ENCODE measurements around the gene PPID.
"Not testable (repeated sequence)": the region's sequence is repeated elsewhere in the genome, so short reads cannot be mapped to it uniquely, and the experiment has no call there.

Gene PPID

DNA sequence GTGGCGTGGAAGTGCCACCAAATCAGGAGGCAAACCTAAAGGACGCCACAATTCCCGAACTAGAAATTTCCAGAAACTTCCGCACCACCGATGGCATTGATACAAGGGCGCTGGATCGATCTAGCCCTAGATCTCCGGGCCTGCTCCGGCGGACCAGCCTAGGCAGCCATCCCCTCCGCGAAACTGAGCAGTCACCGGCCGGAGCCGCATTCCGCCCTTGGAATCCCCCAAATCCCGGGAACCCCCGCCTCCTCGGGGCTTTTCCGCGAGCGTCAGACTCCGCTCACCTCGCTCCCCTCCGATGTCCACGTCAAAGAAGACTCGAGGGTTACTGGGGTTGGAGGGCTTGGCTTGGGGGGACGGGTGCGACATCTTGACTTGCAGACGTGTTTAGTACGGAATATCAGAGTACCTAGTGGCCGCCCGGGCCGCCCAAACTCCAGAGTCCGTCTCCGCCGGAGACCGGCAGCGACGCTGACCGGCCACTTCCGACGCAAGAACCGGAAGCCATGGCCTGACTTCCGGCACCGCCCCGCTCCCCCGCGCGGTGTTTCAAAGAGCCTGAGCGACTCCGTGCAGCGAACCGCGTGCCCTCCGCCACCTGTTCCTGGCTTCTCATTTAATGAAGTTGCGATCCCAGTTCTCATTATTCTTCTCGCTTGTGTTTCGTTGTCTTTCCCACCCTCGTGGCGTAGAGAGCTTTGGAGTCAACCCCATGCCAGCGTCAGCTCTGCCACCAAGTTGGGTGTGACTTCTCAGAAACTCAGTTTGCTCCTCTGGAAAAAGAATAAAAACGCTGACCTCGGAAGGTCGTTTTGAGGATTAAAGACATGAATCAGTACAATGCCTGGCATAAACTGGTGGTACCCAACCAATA is at the start of gene PPID:
Gene PPID (minus strand): TSS at position 480 of the 877 bp plus-strand sequence. CDS start 108 bp downstream, at position 372.
- peak; percentile 34 for DNase-seq

DNA sequence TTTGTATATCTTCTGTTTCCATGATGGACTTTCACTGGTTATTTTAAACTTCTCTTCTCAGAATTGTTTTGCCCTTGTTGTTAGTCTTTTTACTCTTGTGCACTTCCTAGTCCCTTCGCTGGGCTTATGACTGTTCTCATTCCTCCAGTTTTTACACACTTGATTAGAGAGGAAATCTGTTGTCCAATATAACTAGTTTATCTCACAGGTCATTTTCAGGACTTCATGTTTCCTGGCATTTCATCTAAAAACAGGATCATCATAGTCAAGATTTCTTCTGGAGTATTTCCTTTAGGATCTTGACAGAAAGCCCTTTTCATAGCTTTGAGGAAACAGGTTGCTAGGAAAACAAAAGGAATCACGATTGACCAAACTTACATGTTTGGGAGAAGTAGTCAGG is 48.6 kb upstream of the PPID start:
- DNase-seq = no peak

DNA sequence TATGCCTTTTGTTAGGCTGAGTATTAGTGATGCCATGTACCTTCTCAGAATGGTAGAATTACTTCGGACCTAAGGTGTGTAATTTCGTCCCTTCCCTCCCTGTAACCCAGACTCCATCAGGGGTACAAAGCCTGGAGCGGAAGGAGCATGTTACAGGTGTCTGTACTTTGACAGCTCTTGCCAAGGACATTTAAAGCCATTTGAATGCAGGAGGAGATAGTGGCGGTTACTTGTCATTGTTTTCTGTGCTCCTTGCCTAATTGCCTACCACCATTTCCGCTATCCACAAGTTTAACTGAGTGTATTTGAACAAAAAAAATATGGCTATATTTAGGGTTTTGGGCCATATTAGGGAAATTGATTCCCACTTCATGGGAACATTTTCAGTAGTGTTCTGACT is 47.5 kb upstream of the PPID start:
- DNase-seq = no peak

DNA sequence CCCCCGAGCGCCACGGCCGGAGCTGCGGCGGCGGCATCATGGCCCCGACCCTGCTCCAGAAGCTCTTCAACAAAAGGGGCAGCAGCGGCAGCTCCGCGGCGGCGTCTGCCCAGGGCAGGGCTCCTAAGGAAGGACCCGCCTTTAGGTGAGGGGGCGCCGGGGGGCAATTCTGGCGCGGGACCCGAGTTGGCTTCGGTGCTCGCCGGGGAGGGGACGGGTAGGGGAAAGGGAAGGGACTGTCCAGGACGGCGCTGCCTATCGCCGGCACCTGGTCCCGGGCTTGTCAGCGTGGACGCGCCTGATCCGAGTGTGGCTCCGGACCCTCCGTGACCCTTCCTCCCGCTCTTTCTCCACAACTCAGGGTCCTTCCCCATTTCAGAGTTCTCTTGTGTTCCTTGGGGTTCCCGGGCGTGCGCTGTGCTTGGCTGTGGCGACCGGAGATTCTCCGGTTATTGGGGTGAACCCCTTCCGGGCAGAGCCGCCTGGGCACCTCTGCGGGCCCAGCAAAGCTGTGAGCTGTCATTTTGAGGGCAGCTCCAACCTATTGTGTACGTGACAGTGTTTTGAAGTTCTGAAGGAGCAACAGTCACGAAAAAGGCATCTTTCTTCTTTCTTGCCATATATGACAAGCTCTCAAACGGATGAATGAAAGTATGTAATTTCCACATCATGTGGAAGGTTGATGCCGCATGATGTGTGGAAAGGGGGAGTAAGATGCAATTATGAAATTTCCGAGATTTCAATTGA is 46.2 kb upstream of the PPID start:
- DNase-seq = no peak

DNA sequence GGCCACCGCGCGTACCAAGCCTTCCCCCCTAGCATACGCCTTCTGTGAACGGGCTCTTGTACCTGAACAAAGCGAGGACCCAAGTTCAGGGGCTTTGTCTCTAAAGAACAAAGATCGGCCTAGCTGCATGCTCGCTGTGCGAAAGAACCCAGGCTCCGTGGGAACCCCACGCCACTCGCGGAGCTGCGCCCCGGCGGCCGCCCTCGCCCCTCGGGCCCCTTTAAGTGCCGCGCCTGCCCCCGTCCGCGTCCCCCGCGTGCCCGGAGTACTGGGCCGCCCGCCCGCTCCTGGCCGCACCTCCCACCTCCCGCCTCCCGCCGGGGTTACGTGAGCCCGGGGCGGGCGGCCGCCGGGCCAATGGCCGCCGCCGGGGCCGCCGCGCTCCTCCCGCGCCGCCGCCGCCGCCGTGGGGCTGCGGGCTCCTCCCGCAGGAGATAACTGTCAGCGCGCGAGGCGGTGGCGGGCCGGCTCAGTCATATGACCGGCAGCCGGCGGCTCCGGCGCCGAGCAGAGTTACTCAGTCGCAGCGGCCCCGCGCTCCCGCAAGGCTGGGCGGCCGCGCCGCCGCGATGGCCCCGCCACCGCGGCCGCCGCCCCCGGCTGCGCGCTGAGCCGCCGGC is 45.5 kb upstream of the PPID start, which contains the start of gene FNIP2:
Gene FNIP2 (plus strand): TSS at position 472 of the 620 bp plus-strand sequence. CDS start 187 bp downstream, outside the sequence.
- DNase-seq = peak; percentile 48

DNA sequence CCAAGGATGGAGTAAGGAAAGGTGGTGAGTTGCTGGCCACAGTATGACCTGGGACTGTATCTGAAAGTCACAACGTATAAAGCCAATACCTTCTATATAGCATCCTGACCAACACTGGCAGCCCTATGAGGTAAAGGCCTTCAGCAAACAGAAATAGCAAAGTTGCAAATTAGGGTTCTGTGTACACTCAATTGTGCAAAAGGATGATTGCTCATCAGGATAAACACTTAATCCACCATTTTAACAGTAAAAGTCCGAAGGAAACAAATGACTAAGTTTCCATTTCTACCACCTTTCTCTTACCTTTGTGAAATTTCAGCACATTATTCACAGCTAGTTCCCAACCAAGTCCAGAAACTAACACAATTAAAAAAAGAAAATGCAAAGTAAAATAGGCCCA is 44.3 kb upstream of the PPID start:
- DNase-seq = no peak

DNA sequence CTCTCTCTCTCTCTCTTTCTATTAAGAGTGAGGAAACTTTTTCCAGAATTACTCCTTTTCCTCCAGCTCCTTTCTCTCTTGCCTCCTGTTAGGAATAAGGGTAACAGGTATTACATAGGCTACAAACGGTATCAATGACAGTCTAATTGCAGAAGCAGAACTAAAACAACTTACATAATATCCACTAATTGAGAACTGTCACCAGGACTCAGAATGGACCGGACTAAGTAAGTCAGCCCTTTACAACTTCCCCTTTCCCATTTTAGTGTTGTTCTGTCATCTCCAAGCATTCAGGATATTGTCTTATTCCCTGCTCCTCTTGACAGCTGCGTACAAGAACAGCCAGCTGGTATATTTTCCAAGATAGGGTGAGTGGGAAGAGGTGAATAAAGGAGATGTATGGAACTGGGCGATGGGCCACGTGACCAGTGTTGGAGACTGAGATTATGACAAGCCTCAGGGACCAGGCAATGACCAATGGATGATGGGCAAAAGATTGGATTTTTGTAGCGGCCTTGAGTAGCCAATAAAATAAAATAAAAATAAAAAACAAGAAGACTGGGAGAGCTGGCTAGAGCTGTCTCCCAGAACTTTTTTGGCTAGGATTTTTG is 43.3 kb upstream of the PPID start:
- DNase-seq = no peak

DNA sequence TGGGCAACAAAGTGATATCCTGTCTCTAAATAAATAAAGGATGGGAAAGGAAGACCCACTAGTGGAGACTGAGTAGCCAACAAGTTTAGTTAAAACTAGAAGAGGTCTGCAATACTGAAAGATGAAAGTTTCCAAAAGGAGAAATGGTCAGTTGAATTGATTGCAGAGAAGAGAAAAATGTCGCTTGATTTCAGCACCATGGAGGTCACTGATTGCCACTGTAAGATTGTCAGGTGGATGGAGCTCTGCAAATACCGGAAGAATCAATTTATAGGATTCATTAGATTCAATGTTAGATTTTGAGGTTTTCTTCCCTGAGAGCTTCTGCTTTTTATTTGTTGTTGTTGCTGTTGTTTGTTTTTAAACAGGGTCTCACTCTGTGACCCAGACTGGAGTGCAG is 40.3 kb upstream of the PPID start:
- no peak for DNase-seq

DNA sequence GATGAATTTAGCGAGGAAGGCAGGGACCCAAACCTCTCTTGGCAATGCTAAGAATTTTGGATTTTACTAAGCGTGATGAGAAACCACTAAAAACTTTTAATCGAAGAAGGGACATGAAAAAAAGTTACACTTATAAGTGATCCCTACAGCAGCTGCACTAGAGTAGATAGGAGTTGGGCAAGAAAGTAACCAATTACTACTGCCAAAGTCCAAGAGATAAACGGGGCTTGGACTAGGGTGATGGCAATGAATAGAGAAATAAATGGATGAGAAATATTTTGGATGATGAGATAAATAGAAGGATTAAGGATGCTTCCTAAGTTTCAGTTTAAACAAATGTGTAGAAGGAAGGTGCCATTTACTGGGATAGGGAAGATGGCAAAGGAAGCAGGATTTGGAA is 39.4 kb upstream of the PPID start:
- no peak for DNase-seq

DNA sequence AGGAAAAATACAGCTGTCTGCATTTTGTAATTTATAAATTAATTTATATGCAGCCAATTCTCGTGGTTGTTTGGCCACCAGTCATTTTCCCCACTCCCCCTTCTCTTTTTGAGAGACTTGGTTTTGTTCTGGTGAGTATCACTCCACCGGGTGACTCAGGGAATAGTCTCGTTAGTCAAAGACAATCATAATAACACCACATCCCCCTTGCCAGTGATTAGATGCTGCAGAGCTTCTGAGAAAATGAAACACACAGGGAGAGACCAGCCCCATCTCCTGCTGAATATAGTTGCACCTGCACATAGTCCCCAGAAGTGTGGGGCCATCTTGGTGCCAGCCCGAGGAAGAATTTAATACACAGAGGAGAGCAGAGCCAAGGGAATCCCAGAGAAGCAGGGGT is 37.7 kb upstream of the PPID start:
- no peak for DNase-seq

DNA sequence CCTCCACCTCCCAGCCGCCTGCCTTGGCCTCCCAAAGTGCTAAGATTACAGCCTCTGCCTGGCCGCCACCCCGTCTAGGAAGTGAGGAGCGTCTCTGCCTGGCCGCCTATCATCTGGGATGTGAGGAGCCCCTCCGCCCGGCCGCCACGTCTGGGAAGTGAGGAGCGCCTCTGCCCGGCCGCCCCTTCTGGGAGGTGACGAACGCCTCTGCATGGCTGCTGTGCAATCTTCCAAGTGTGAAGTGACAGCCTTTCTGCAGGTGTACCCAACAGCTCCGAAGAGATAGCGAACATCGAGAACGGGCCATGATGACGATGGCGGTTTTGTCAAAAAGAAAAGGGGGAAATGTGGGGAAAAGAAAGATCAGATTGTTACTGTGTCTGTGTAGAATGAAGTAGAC is 36.3 kb upstream of the PPID start:
- not testable (repeated sequence) for DNase-seq

DNA sequence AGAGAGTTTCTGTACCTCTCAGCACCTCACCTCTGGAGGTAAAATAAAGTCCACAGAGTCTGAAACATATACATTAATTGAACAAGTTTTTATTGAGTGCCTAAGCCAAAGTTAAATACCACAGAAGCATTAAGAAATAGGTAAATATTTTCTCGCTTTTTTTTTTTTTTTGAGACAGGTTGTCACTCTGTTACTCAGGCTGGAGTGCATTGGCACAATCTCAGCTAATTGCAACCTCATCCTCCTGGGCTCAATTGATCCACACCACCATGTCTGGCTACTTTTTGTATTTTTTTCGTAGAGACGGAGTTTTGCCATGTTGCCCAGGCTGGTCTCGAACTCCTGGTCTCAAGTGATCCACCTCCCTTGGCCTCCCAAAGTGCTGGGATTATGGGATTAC is 35.5 kb upstream of the PPID start:
- no peak for DNase-seq

DNA sequence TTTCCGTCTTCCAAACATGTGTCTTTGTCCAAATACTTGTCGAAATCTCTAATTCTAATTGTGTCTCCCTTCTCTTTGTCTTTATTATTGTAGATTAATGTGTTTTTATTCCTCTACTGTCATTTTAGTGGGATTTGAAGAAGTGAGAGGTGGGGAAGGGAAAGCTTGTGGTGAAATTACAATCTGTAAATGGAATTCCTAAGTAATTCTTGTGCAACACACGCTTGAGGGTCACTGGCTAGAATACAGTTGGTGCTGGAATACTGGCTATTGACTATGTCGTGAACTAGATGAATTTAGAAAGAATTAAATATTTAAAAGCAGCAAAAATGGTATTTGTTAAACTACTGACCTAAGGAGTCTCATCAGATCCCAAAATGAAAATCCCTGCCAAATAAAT is 34.9 kb upstream of the PPID start:
- no peak for DNase-seq

DNA sequence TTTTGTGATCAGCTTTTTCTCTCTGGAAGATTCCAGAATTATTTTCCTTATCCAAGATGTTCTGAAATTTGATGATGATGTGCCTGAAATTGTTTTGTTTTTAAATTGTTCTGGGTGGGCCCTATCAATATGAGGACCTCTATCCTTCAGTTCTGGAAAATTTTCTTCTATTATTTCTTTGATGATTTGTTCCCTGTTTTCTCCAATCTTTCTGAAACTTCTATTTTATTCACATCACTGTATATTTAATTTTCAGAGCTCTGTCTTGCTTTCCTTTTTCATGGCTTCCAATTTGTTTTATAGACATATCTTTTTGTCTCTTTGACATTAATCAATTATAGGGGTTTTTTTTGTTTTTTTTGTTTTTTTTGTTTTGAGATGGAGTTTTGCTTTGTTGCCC is 33.4 kb upstream of the PPID start:
- DNase-seq = no peak

DNA sequence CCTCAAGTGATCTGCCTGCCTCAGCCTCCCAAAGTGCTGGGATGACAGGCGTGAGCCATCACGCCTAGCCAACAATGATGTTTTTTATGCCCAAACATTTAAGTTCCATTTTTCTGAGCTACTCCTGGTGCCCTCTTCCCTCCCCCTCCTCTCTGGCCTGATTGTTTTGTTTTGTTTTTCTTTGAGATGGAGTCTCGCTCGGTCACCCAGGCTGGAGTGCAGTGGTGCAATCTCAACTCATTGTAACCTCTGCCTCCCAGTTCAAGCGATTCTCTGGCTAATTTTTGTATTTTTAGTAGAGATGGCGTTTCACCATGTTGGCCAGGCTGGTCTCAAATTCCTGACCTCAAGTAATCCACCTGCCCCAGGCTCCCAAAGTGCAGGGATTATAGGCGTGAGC is 32.6 kb upstream of the PPID start:
- DNase-seq = not testable (repeated sequence)

DNA sequence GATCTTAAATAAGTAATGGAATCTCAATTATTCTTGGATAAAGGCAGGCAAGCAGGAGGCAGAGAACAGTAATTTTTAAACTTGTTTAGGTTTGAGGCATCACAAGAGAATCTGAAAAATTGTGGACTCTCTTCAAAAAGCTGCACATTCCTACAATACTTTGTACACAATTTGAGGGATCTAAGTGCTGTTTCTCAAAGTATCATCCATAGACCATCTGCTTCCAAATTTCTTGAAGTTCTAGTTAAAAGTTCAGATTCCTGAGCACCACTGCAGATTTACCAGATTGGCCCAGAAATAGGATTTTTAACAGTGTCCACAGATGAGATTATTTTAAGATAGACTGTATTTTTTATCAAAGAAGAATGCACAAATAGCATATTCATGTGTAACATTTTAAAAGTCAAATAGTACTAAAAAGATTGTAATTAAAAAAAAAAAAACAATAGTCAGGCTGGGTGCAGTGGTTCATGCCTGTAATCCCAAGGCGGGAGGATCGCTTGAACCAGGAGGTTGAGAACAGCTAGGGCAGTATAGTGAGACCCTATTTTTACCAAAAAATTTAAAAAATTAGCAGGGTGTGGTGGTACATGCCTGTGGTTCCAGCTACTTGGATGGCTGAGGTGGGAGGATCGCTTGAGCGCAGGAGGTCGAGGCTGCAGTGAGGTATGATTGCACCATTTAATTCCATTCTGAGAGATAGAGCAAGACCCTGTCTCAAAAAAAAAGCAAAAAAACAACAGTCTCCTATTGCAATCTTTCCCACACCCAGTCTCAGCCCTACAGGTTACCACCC is 31.4 kb upstream of the PPID start:
- DNase-seq = no peak

DNA sequence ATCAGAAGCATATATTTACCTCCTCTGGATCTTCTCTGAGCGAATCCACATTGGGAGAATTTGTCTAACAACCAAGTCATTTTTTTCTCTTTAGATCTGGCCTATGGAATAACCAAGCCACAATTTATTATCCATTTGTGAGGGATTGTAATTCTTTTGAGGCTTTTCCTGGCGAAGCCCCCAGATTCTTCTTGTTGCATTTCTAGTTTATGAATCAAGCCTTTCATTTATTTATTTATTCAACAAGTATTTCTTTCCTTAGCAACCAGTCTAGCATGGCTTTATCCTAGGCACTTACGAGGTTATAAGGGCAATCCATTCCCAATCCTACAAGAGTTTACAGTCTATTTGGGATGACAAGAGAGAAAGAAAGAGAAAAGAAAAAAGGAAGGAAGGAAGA is 27.2 kb upstream of the PPID start:
- no peak for DNase-seq

DNA sequence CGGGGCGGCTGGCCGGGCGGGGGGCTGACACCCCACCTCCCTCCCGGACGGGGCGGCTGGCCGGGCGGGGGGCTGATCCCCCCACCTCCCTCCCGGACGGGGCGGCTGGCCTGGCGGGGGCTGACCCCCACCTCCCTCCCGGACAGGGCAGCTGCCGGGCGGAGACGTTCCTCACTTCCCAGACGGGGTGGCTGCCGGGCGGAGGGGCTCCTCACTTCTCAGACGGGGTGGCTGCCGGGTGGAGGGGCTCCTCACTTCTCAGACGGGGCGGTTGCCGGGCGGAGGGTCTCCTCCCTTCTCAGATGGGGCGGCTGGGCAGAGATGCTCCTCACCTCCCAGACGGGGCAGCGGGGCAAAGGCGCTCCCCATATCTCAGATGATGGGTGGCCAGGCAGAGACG is 23.3 kb upstream of the PPID start:
- not testable (repeated sequence) for DNase-seq

DNA sequence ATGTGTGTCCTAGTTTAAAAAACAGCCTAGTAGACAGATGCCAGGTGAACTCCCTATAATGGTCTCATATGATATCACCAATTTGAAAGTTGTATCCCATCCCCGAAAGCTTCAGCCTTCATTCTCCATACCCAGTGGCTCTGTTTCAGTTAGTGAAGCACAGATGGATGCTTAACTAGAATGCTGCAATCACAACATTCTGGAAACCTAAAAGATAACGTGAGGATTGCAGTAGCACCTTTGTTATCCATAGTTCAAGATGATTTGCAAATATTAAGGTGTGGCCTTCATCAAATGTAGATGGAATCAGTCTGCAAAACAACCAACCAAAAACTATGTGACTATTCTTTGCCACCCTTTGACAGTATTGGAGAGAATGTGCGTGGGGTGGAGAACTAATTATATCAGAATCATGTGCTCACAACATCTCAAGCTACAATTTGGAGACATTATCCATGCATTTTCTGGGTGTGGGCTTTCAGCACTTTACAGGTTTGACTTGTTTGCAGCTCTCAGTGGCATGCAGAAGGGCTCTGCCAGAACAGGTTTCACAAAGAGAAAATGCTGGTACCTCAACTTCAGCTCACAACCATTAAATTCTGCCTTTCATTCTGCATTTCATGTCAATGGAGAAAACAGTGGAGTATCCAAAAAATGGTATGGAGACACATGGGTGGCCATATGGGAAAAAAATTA is 18.3 kb upstream of the PPID start:
- DNase-seq = no peak

DNA sequence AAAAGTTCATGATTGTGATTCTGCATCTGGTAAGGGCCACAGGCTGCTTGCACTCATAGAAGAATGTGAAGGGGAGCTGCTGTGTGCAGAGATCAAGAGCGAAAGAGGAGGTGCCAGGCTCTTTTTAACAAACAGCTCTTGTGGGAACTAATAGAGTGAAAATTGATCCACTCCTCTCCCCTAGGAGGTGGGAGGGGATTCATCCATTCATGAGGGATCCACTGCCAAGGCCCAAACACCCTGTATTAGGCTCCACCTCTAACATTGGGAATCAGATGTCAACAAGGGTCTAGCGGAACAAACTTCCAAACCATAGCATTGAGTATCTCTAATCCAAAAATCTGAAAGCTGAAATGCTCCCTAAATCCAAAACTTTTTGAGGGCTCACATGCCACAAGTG is 16.4 kb upstream of the PPID start:
- DNase-seq = no peak

DNA sequence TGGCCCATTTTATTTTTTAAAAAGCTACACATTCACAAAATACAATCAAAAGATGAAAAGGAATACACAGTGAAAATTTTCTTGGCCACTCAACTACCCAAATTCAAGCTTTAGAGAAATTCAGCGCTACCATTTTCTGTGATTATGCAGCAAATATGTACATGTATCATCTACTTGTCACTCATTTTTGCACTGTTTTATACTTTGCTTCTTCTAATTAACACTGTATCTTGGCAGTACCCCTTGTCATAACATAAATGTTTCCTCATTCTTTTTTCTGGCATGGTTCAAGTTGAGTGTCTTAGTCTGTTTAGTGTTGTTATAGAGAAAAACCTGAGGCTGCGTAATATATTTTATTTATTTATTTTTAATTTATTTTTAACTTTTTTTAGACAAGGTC is 15.7 kb upstream of the PPID start:
- DNase-seq = no peak
